ENCODE results near the gene MRC2.

MRC2 gene

GRCh38 chr17:62600805-62601204 lies 26.7 kb upstream of the MRC2 start:
- no peak for TF ChIP-seq CEBPB (IDR thresholded peaks at IDR 0.05)
- TF ChIP-seq EGR1 (IDR thresholded peaks at IDR 0.05): no peak
- no peak for TF ChIP-seq MAX (IDR thresholded peaks at IDR 0.05)
- TF ChIP-seq RAD21 (IDR thresholded peaks at IDR 0.05; ENCODE audit: low read depth): no peak
- no peak for TF ChIP-seq CREB1 (IDR thresholded peaks at IDR 0.05; ENCODE audit: low read depth)
- no peak for TF ChIP-seq ZBTB7A (IDR thresholded peaks at IDR 0.05; ENCODE audit: low read depth)
- TF ChIP-seq NFIC (IDR thresholded peaks at IDR 0.05): no peak
- TF ChIP-seq TEAD4 (IDR thresholded peaks at IDR 0.05): no peak
- no peak for TF ChIP-seq FOXM1 (IDR thresholded peaks at IDR 0.05; ENCODE audit: borderline replicate concordance, low read depth)
- no peak for TF ChIP-seq REST (IDR thresholded peaks at IDR 0.05; ENCODE audit: low read depth)
- TF ChIP-seq TCF12 (IDR thresholded peaks at IDR 0.05; ENCODE audit: low read depth): no peak
- TF ChIP-seq EP300 (IDR thresholded peaks at IDR 0.05; ENCODE audit: borderline replicate concordance): no peak
- TF ChIP-seq YY1 (IDR thresholded peaks at IDR 0.05; ENCODE audit: low read depth): no peak
- no peak for TF ChIP-seq USF1 (IDR thresholded peaks at IDR 0.05)
- TF ChIP-seq TAF1 (IDR thresholded peaks at IDR 0.05; ENCODE audit: low read depth): no peak

GRCh38 chr17:62601471-62601870 lies 26.0 kb upstream of the MRC2 start:
- no peak for TF ChIP-seq FOXM1 (IDR thresholded peaks at IDR 0.05; ENCODE audit: borderline replicate concordance, low read depth)
- no peak for TF ChIP-seq RAD21 (IDR thresholded peaks at IDR 0.05; ENCODE audit: low read depth)
- no peak for TF ChIP-seq CEBPB (IDR thresholded peaks at IDR 0.05)

GRCh38 chr17:62605588-62605987 lies 21.9 kb upstream of the MRC2 start:
- TF ChIP-seq EP300 (IDR thresholded peaks at IDR 0.05; ENCODE audit: borderline replicate concordance) (no peak), CREB1 (IDR thresholded peaks at IDR 0.05; ENCODE audit: low read depth) (no peak), RAD21 (IDR thresholded peaks at IDR 0.05; ENCODE audit: low read depth) (no peak), ZBTB7A (IDR thresholded peaks at IDR 0.05; ENCODE audit: low read depth) (no peak), TAF1 (IDR thresholded peaks at IDR 0.05; ENCODE audit: low read depth) (no peak), USF1 (IDR thresholded peaks at IDR 0.05) (no peak), REST (IDR thresholded peaks at IDR 0.05; ENCODE audit: low read depth) (no peak), TEAD4 (IDR thresholded peaks at IDR 0.05) (no peak), YY1 (IDR thresholded peaks at IDR 0.05; ENCODE audit: low read depth) (no peak), TCF12 (IDR thresholded peaks at IDR 0.05; ENCODE audit: low read depth) (no peak), NFIC (IDR thresholded peaks at IDR 0.05) (no peak), EGR1 (IDR thresholded peaks at IDR 0.05) (no peak), CEBPB (IDR thresholded peaks at IDR 0.05) (no peak), MAX (IDR thresholded peaks at IDR 0.05) (no peak), FOXM1 (IDR thresholded peaks at IDR 0.05; ENCODE audit: borderline replicate concordance, low read depth) (no peak)

- TF ChIP-seq TAF1 (IDR thresholded peaks at IDR 0.05; ENCODE audit: low read depth) (no peak), REST (IDR thresholded peaks at IDR 0.05; ENCODE audit: low read depth) (no peak), RAD21 (IDR thresholded peaks at IDR 0.05; ENCODE audit: low read depth) (no peak), FOXM1 (IDR thresholded peaks at IDR 0.05; ENCODE audit: borderline replicate concordance, low read depth) (no peak), TEAD4 (IDR thresholded peaks at IDR 0.05) (no peak), EGR1 (IDR thresholded peaks at IDR 0.05) (no peak), ZBTB7A (IDR thresholded peaks at IDR 0.05; ENCODE audit: low read depth) (no peak), YY1 (IDR thresholded peaks at IDR 0.05; ENCODE audit: low read depth) (no peak), CEBPB (IDR thresholded peaks at IDR 0.05) (no peak), USF1 (IDR thresholded peaks at IDR 0.05) (no peak), CREB1 (IDR thresholded peaks at IDR 0.05; ENCODE audit: low read depth) (no peak), EP300 (IDR thresholded peaks at IDR 0.05; ENCODE audit: borderline replicate concordance) (no peak), NFIC (IDR thresholded peaks at IDR 0.05) (no peak)
Observed at GRCh38 chr17:62611292-62611691, 16.2 kb upstream of the MRC2 start.
